ENCODE data around the gene LRRC30.

DNA sequence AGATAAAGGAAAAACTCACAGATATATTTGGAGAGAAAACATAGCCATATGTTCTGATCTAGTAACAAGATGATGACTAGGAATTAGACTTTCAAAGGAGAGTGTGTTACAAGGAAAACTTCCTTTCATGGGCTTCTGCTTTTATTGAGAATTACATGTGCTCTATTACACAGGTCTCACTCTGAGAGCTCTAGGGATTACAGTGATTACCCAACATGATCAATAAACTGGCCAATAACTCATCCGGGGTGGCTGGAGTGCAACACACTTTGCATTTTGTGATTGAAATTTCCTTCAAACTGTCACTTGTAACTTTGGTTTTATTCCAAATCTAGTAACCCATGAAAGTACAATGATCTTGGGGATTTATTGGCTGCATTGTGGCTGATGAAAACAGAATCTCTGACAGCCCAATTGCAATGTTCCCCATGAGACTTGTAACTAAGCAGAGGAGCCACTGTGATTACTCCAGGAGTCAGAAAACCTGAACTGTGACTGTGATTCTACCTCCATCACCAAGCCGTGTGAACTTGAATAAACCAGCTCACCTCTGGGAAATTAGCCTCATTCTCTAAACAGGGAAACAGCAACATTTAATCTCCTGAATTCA is 40.2 kb upstream of the LRRC30 start:
- no peak for TF ChIP-seq POLR2AphosphoS5 (IDR thresholded peaks at IDR 0.05; ENCODE audit: borderline replicate concordance, low read depth, low read length)
- TF ChIP-seq EZH2 (IDR thresholded peaks at IDR 0.05), result no peak
- no peak for TF ChIP-seq FOXP2 (optimal IDR thresholded peaks at IDR 0.05; ENCODE audit: control extremely low read depth, extremely low read length, insufficient read depth)
